H9 (cell line): ENCODE measurements around the gene NLRP9. TPM values are rescaled to one million over a fixed set of nuclear protein-coding genes. Genes with fewer than 3 reads are reported as not detected.
A peak's percentile ranks its signal among the peaks of the same experiment; 100 is the strongest.

ENCODE experiments used
- DNase-seq: peaks from one replicate; pipeline ENCODE4 v3.0.0-alpha.2; 2017
- H2AFZ ChIP-seq: one replicate; pipeline ENCODE4 v1.6.1; 2013; ENCODE audit warnings: mild to moderate bottlenecking, low read length, control low read depth, moderate library complexity
- H2AK5ac ChIP-seq: 2 replicates; pipeline ENCODE4 v1.6.1; 2013; ENCODE audit warnings: low read length, control low read depth, mixed read lengths; ENCODE audit not compliant: insufficient read length
- H2BK120ac ChIP-seq: one replicate; pipeline ENCODE4 v1.6.1; 2013; ENCODE audit warnings: low read depth, mild to moderate bottlenecking, low read length, control low read depth, inconsistent platforms; ENCODE audit not compliant: poor library complexity, severe bottlenecking
- H2BK12ac ChIP-seq: 2 replicates; pipeline ENCODE4 v1.6.1; 2013; ENCODE audit warnings: low read length, control low read depth, mixed read lengths, low read depth; ENCODE audit not compliant: insufficient read length
- H2BK15ac ChIP-seq: 2 replicates; pipeline ENCODE4 v1.6.1; 2013; ENCODE audit warnings: low read depth, low read length, control low read depth
- H2BK20ac ChIP-seq: one replicate; pipeline ENCODE4 v1.6.1; 2013; ENCODE audit warnings: low read depth, mild to moderate bottlenecking, low read length, control low read depth, inconsistent platforms; ENCODE audit not compliant: poor library complexity, severe bottlenecking
- H2BK5ac ChIP-seq: 2 replicates; pipeline ENCODE4 v1.6.1; 2013; ENCODE audit warnings: low read length, control low read depth, mixed read lengths; ENCODE audit not compliant: insufficient read length
- H3K14ac ChIP-seq: 2 replicates; pipeline ENCODE4 v1.6.1; 2013; ENCODE audit warnings: low read length, control low read depth; ENCODE audit not compliant: insufficient read depth
- H3K18ac ChIP-seq: 2 replicates; pipeline ENCODE4 v1.6.1; 2013; ENCODE audit warnings: low read depth, mild to moderate bottlenecking, mixed read lengths, low read length, control low read depth; ENCODE audit not compliant: insufficient read length
- H3K23ac ChIP-seq: 2 replicates; pipeline ENCODE4 v1.6.1; 2013; ENCODE audit warnings: low read length, control low read depth, mixed read lengths, low read depth; ENCODE audit not compliant: insufficient read length
- H3K23me2 ChIP-seq: 2 replicates; pipeline ENCODE4 v1.6.1; 2013; ENCODE audit warnings: low read depth, mild to moderate bottlenecking, mixed read lengths, low read length, control low read depth; ENCODE audit not compliant: insufficient read length, poor library complexity, severe bottlenecking
- H3K27ac ChIP-seq: 2 replicates; pipeline ENCODE4 v1.5.1; 2013; ENCODE audit warnings: low read length, control low read depth, mixed read lengths, low read depth; ENCODE audit not compliant: insufficient read length
- H3K27me3 ChIP-seq: 2 replicates; pipeline ENCODE4 v1.6.1; 2013; ENCODE audit warnings: low read length, control low read depth, inconsistent platforms; ENCODE audit not compliant: insufficient read depth
- H3K4ac ChIP-seq: 2 replicates; pipeline ENCODE4 v1.6.1; 2013; ENCODE audit warnings: low read depth, mild to moderate bottlenecking, control low read depth, inconsistent platforms, low read length, moderate library complexity
- H3K4me1 ChIP-seq: 2 replicates; pipeline ENCODE4 v1.6.1; 2013; ENCODE audit warnings: low read length, control low read depth, inconsistent platforms; ENCODE audit not compliant: insufficient read depth
- H3K4me2 ChIP-seq: 2 replicates; pipeline ENCODE4 v1.6.1; 2013; ENCODE audit warnings: low read length, control low read depth, mixed read lengths; ENCODE audit not compliant: insufficient read length, insufficient read depth
- H3K56ac ChIP-seq: 2 replicates; pipeline ENCODE4 v1.6.1; 2013; ENCODE audit warnings: low read depth, mild to moderate bottlenecking, mixed read lengths, low read length, control low read depth; ENCODE audit not compliant: insufficient read length
- H3K79me1 ChIP-seq: 2 replicates; pipeline ENCODE4 v1.6.1; 2013; ENCODE audit warnings: low read depth, mild to moderate bottlenecking, moderate library complexity, low read length, control low read depth, inconsistent platforms; ENCODE audit not compliant: insufficient read depth, poor library complexity, severe bottlenecking
- H3K79me2 ChIP-seq: 2 replicates; pipeline ENCODE4 v1.6.1; 2013; ENCODE audit warnings: low read length, control low read depth, inconsistent platforms; ENCODE audit not compliant: insufficient read depth
- H3K9ac ChIP-seq: 2 replicates; pipeline ENCODE4 v1.6.1; 2013; ENCODE audit warnings: low read length, control low read depth, mixed read lengths; ENCODE audit not compliant: insufficient read length; ENCODE audit errors: extremely low read depth
- H3K9me3 ChIP-seq: one replicate; pipeline ENCODE4 v1.6.1; 2013; ENCODE audit warnings: low read depth, low read length, inconsistent platforms; ENCODE audit not compliant: control insufficient read depth
- H3T11ph ChIP-seq: one replicate; pipeline ENCODE4 v1.6.1; 2013; ENCODE audit warnings: mild to moderate bottlenecking, low read length, control low read depth, inconsistent platforms
- H4K20me1 ChIP-seq: one replicate; pipeline ENCODE4 v1.6.1; 2013; ENCODE audit not compliant: control insufficient read depth, insufficient read length, insufficient read depth
- H4K5ac ChIP-seq: 2 replicates; pipeline ENCODE4 v1.6.1; 2013; ENCODE audit warnings: low read depth, mild to moderate bottlenecking, mixed read lengths, low read length, control low read depth; ENCODE audit not compliant: insufficient read length
- H4K8ac ChIP-seq: replicated peaks from 2 replicates; pipeline ENCODE4 v1.6.1; 2013; ENCODE audit warnings: low read length, control low read depth, mixed read lengths, low read depth; ENCODE audit not compliant: insufficient read length
- H4K91ac ChIP-seq: 2 replicates; pipeline ENCODE4 v1.6.1; 2013; ENCODE audit warnings: low read depth, mild to moderate bottlenecking, moderate library complexity, mixed read lengths, low read length, control low read depth; ENCODE audit not compliant: insufficient read length
- H3K27ac Mint-ChIP-seq, 3 experiments: 2 replicates in 2 of 3; 3 replicates in 1 of 3; pipeline ENCODE4 v1.8.0; 2020 to 2021; ENCODE audit warnings: mixed read lengths in 3 of 3, mild to moderate bottlenecking in 1 of 3, moderate library complexity in 1 of 3
- H3K27me3 Mint-ChIP-seq: 2 replicates; pipeline ENCODE4 v1.8.0; 2021; ENCODE audit warnings: low read depth, mild to moderate bottlenecking, moderate library complexity, mixed read lengths
- H3K36me3 Mint-ChIP-seq, 3 experiments: 2 replicates in 2 of 3; 3 replicates in 1 of 3; pipeline ENCODE4 v1.8.0; 2020 to 2021; ENCODE audit warnings: low read depth in 3 of 3, mixed read lengths in 3 of 3; ENCODE audit not compliant: insufficient read depth in 1 of 3
- H3K4me1 Mint-ChIP-seq, 2 experiments: 2 replicates each; pipeline ENCODE4 v1.8.0; 2020; ENCODE audit warnings: mixed read lengths in 2 of 2
- H3K4me3 Mint-ChIP-seq, 2 experiments: 2 replicates in 1 of 2; 3 replicates in 1 of 2; pipeline ENCODE4 v1.8.0; 2020 to 2021; ENCODE audit warnings: mild to moderate bottlenecking in 2 of 2, mixed read lengths in 2 of 2, moderate library complexity in 1 of 2
- H3K9me3 Mint-ChIP-seq, 2 experiments: 2 replicates in 1 of 2; 3 replicates in 1 of 2; pipeline ENCODE4 v1.8.0; 2020; ENCODE audit warnings: mild to moderate bottlenecking in 2 of 2, mixed read lengths in 2 of 2, moderate library complexity in 1 of 2
- CTCF ChIP-seq: fragments of 200-600 bp; sonication (generic); conservative IDR thresholded peaks from 3 replicates; pipeline ENCODE4 v1.8.0; 2021; ENCODE audit warnings: antibody characterized with exemption, mild to moderate bottlenecking
- WGBS: extraction: QIAGEN DNeasy Blood & Tissue Kit; methylation state at CpG from one replicate; pipeline ENCODE4 v1.1.7; 2013; ENCODE audit warnings: missing lambda C conversion rate, low lambda C conversion rate, mixed read lengths; ENCODE audit not compliant: insufficient read length; ENCODE audit errors: extremely low coverage; 5-methylcytosine and 5-hydroxymethylcytosine counted together
- total RNA-seq: library from RNA; stranded (reverse); gene quantifications from 2 replicates; pipeline ENCODE4 v1.2.1, GENCODE V29; 2021

The NLRP9 gene
- total RNA-seq, 1 experiment from 2014 or later, result not detected

- Histone ChIP-seq H2AFZ (no peak overlapping the region), H2BK5ac (no peak overlapping the region), H4K5ac (no peak overlapping the region), H3K9me3 (no peaks in the 10 kb centered on the region), H3K79me2 (no peaks in the 10 kb centered on the region), H3T11ph (no peak overlapping the region), H2BK120ac (no peak overlapping the region), H3K4ac (no peak overlapping the region), H4K91ac (no peak overlapping the region), H3K56ac (no peak overlapping the region), H3K4me2 (no peak overlapping the region), H3K9ac (no peak overlapping the region), H2BK15ac (no peak overlapping the region), H3K27me3 (no peaks in the 10 kb centered on the region), H2BK20ac (no peak overlapping the region), H3K23me2 (no peaks in the 10 kb centered on the region), H3K79me1 (no peaks in the 10 kb centered on the region), H4K20me1 (no peaks in the 10 kb centered on the region), H2AK5ac (no peak overlapping the region), H3K4me1 (no peaks in the 10 kb centered on the region), H3K27ac (no peak overlapping the region), H3K23ac (no peak overlapping the region), H4K8ac (no peak overlapping the region), H3K18ac (no peak overlapping the region), H3K14ac (no peak overlapping the region), H2BK12ac (no peak overlapping the region)
- H3K27me3 Mint-ChIP-seq, result peaks cover 3% of the 10 kb centered on the region
- H3K36me3 Mint-ChIP-seq, result peaks cover 36 to 72% (median 71%) of the 10 kb centered on the region in 3 experiments
- DNase-seq, result no peak
- H3K27ac Mint-ChIP-seq, result peak overlapping the region in 2 of 3 experiments; percentile 59 to 68; a peak in 2 of 7 replicates
- no peak overlapping the region for H3K4me3 Mint-ChIP-seq
- no peaks in the 10 kb centered on the region for H3K4me1 Mint-ChIP-seq
- no peak for TF ChIP-seq CTCF
- H3K9me3 Mint-ChIP-seq, result peaks cover 0 to 21% of the 10 kb centered on the region in 2 experiments; a peak in 4 of 5 replicates
- no CpG with 5 or more reads among the region's 17 CpGs for WGBS
These were observed 39.9 kb downstream of the NLRP9 start for GRCh38 chr19:55698256-55698655.
